Measurements from ENCODE around the gene SOS2.
"Not testable (repeated sequence)": the region's sequence is repeated elsewhere in the genome, so short reads cannot be mapped to it uniquely, and the experiment has no call there.

Gene SOS2

DNA sequence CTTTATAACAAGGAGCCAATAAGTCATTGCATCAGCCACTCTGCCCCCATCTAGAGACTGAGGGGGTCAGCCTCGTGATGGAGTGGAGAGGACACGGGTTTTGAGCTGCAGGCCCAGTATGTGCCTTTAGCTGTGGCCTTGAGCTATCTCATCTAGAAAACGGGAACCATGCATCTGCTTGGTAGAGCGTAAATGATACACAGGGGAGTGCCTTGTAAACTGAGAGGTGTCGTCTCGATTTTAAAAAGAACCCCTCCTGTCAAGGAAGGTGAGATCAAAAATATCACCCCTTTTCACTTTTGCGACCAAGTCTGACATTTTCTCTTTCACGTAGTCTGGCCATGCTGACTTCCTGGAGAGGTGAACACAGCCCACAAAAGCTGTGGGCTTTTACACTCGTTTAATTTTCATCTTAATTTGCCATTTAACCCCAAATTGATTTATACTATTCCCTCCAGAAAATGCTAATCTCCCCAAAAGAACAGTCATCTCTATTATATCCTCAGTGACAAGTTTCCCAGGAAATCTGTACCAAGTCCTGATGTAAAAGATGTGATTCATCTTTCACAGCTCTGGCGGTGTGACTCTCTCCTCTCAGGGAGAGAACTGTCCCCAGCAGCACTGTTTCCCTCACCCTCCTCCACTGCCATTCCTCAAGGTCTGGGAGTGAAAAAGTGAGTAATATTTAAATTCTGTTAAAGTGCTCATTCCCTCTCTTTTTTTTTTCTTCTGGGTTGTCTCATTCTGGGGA lies 145.6 kb downstream of the SOS2 start:
- DNase-seq (ENCODE audit: low spot score), result no peak

DNA sequence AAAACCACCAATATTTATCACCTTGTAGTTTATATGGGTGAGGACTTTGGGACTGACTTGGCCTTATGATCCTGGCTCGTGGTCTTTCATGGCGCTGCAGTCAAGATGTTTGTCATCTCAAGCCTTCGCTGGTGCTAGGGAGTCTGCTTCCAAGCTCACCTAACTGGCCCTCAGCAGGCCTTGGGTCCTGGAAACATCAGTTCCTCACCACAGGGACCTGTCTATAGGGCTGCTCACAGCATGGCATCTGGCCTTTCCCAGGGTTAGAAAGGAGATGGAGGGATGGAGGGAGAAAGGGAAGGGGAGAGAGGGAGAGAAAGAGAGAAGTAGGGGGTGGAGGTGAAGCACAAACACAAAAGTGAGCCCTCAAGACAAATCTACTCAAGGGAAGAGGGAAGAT lies 146.7 kb downstream of the SOS2 start:
- no peak for DNase-seq (ENCODE audit: low spot score)

DNA sequence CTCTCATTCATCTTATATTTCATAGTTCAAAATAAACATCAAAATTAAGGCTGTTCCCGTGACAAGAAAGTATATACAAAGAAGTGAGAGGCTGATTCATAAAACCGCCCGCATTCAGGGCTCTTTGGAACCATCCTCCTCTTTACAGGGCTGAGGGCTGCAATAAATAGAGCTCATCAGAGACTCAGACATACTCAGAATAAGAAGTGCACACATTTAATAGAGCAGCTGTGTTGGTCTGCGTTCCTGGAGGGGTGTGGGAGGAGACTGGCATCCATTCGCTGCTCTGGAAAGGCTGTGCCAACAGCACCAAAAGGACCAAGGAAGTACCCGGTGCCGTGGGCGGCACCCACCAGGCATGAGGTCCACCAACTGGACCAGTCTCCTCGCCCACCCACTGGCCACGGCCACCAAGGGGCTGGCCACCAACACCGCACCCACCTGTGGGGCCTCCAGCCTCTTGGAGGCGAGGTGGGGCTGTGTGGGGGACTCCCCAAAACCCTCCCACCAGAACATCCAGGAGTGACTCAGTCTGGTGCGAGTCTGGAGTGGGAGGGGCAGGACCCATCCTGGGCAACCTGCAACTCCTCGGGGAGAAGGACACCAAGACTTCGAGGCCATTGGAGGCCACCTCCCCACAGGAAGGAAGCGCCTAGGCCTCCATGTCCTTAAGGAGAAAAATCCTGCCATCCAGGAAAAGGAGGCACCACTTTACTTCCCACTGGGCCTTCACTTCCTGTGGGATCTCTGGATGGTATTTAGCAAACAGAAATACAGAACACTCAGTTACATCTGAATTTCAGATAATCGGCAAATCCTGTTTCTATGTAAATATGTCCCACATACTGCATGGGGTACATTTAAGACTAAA lies 147.7 kb downstream of the SOS2 start:
- no peak for DNase-seq (ENCODE audit: low spot score)

DNA sequence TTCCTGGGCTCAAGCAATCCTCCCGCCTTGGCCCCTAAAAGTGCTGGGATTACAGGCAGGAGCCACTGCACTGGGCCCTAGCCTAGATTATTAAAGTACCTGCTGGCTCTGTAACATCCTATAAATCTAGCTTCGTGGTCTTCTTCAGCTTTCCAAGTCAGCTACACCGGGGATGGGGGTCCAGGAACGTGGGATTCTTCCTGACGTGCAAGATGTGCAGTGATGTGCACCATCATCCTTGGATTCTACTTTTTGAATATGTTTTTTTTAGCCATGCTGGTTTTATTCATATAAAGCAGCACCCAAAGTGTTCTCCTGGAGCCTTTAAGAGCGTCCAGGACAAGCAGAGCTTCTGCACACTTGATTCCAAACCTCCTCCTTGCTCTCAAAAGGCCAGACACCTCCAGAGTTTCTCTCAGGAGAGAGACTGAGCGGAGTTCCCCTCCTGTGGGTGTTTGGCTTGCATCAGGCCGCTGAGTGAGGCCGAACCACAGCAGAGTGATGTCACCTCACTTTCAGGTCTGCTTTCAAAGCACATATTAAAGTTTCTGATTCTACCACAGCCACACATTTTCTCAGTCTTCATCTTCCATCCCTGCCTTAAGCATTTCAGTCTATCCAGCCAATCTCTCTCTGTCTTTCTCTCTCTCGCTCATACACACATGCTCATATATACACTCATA lies 148.5 kb downstream of the SOS2 start:
- DNase-seq (ENCODE audit: low spot score), result no peak

DNA sequence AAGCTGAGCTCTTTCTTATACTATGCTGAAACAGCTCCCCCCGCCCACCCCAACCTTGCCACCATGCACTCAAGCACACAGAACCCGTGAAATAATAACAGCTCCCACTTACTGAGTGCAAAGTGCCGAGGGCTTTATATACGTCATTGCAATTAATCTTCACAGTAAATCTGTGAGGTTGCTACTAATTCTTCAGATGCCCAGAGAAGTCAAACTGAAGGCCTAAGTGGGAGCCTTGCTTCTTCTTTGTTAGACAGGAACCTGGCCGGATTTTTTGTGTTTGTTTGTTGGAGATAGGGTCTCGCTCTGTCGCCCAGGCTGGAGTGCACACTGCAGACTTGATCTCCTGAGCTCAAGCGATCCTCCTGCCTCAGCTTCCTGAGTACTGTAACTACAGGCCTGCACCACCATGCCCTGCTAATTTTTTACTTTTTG lies 149.1 kb downstream of the SOS2 start:
- DNase-seq (ENCODE audit: low spot score), result no peak

DNA sequence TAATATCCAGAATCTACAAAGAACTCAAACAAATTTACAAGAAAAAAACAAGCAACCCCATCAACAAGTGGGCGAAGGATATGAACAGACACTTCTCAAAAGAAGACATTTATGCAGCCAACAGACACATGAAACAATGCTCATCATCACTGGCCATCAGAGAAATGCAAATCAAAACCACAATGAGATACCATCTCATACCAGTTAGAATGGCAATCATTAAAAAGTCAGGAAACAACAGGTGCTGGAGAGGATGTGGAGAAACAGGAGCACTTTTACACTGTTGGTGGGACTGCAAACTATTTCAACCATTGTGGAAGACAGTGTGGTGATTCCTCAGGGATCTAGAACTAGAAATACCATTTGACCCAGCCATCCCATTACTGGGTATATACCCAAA lies 152.3 kb downstream of the SOS2 start:
- DNase-seq (ENCODE audit: low spot score), result not testable (repeated sequence)

DNA sequence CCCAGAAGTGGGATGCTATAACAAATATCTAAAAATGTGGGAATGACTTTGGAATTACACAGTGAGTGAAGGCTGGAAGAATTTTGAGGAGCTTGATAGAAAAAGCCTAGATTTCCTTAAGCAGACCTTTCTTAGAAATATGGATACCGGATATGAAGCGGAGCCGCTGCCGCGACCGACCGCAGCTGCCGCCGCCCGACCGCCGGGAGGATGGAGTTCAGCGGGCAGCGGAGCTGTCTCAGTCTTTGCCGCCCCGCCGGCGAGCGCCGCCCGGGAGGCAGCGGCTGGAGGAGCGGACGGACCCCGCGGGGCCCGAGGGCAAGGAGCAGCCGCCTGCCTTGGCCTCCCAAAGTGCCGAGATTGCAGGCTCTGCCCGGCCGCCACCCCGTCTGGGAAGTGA lies 157.7 kb downstream of the SOS2 start:
- DNase-seq (ENCODE audit: low spot score), result not testable (repeated sequence)

DNA sequence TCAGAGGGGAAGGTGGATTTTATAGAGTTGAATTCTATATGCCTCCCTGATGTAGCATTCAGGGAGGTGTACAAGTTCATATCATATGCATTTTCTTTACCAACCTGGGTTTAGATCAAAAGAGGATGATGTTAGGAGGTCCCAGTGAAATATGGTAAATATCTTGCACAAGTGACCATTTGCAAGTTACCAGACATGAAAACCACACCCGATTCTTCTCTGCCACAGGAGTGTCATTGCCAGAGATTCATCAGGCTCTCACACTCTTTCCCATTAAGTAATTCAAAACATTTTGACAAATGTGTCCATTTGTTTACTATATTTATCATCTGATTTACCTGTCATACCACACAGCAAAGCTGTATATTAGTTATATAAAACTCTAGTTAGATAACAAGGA lies 159.0 kb downstream of the SOS2 start:
- DNase-seq (ENCODE audit: low spot score), result no peak

DNA sequence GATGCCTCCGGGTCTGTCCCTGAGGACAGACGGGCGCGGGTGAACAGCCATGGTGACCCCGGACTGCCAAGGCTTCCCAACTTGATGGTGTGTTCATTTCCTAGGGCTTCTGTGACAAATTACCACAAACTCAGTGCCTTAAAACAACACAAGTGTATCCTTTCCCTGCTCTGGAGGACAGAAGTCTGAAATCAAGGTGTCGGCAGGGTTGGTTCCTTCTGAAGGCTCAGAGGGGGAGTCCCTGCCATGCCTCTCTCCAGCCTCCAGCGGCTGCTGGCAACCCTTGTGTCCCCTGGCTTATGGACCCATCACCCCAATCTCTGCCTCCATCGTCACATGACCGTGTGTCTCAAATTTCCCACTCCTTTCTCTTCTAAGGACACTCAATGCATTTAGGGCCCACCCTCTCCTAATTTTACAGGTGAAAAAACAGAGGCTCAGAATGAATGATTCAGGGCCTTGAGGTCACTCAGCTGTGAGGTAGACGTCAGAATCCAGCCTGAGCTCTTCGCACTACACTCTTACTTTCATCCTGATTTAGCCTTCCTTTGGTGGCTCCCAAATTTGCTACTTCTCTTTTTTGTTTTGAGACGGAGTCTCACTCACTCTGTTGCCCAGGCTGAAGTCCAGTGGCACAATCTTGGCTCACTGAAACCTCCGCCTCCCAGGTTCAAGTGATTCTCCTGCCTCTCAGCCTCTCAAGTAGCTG lies 160.4 kb downstream of the SOS2 start:
- DNase-seq (ENCODE audit: low spot score), result no peak

DNA sequence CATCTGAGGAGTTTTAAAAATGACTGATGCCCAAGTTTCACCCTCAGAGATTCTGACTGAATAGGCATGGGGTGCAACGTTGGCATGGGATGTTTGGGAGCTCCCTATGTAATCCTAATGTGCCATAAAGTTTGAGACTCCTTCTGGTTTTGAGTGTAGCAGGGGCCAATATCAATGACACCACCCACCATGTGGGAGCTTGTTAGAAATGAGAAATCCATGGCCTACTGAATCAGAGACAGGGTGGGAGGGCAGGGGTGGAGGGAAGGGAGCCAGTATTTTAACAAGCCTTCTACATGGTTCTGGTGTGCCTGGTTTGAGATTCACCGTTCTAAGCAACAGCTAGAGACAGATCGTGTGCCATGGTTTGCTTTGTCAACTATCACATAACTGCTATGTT lies 161.1 kb downstream of the SOS2 start:
- no peak for DNase-seq (ENCODE audit: low spot score)

DNA sequence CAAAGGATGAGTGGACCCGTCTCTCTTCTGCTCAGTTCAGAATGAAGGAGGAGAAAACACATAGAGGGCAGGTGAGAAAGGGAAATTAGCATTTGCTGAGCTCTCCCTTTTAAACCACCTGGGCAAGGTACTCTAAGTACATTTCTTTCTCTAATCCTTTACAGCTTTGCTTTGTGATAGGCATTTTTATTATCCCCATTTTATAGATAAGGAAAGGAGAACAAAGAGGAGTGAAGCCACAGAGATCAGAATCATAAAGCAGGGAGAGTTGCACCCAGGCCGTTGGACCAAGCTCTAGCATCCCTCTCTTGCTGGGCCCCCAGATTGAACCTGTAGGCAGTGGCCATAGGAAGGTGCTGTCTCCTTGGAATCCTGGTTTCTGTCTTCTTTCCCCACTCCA lies 162.1 kb downstream of the SOS2 start:
- no peak for DNase-seq (ENCODE audit: low spot score)

DNA sequence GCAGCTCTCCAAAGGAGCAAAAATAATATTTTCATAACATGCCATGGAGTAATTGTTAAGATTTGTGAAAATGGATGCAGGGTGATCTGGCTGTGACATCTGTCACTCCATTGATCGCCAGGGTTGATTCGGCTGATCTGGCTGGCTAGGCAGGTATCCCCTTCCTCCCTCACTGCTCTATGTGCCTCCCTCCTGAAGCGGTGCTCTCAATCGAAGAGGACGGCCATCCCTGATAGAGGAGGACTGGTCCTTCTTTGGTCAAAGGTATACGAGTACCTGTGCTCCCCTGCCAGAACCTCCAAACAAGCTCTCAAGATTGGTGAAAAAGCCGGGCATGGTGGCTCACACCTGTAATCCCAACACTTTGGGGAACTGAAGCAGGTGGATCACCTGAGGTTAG lies 162.9 kb downstream of the SOS2 start:
- no peak for DNase-seq (ENCODE audit: low spot score)

DNA sequence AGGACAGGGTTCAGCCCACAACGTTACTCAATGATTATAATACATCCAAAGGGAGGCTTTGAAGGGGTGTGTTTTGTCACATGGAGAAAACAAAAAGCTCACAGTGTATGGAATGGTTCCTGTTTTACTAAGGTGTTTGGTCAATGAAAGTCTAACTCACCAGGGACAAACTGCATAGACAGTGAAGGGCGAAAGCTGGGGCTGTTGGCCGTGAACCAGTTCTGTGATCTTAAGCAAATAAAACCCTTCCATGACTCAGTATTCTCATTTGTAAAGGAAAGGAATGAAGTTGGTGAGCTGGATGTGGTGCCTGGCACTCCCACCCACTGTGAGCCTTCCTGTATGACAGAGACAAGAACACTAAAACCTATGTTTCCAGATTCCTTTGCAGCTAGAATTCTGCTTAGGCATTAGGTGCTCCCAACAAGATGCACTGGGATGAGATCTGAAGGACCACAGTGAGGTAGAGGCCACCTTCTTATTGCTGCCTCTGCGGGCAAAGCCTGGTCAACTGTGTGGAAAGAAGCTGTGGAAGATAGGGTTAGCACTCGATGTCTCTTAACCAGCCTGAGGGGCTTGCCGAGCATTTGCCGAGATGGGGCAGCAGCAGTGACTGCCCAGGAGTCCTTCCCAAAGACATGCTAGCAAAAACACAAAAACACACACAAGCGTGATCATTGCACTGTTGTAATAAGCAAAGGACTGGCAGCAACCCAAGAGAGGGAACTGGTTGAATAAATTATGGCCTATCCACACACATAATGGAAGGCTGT lies 163.5 kb downstream of the SOS2 start:
- DNase-seq (ENCODE audit: low spot score), result no peak
